ENCODE results near the gene ACIN1. TPM values are rescaled to one million over a fixed set of nuclear protein-coding genes. Genes with fewer than 3 reads are reported as not detected.

The ACIN1 gene
- total and polyA plus RNA-seq, 2 experiments from 2014 or later: 76.1 to 172 TPM

DNA sequence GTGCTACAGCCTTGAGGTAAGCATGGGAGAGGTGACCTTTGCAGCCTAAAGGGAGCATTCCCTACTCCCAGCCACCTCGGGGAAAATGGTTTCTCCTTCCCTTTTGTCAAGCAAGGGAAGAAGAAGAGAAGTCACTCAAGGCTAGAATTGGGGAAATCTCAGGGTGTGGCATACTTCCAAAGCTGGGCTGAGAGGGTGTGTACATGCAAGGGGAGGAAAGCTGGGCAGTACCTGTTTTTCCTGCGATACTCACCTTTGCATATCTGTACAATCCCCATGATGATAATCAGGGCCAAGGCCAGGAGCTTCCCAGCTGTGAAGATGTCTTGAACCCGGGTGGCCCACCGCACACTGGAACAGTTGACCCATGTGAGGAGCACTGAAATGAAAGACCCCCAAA is 47.9 kb upstream of the ACIN1 start:
- H3K4me1 Mint-ChIP-seq: peaks cover 7% of the 10 kb centered on the region
- Histone ChIP-seq H4K20me1 (replicated peaks; ENCODE audit: insufficient read depth) (peaks cover 3% of the 10 kb centered on the region; the same call in 1 of the 2 replicates), H2AFZ (no peak overlapping the region), H3F3A (replicated peaks; ENCODE audit: low read depth) (0 out of 2 replicates have a peak, but pooled peaks cover 3% of the 10 kb centered on the region), H3K4me3 (no peak overlapping the region), H3K4me2 (no peak overlapping the region), H3K79me2 (replicated peaks; ENCODE audit: insufficient read depth) (no peaks in the 10 kb centered on the region), H3K9me2 (ENCODE audit: insufficient read depth) (peaks cover 6% of the 10 kb centered on the region; the same call in 1 of the 2 replicates), H3K4me1 (ENCODE audit: insufficient read depth) (no peaks in the 10 kb centered on the region), H3K36me3 (ENCODE audit: insufficient read depth) (peaks cover 33% of the 10 kb centered on the region), H3K27ac (ENCODE audit: low read depth) (no peak overlapping the region), H3K27me3 (ENCODE audit: insufficient read depth) (no peaks in the 10 kb centered on the region)
- ATAC-seq: no peak
- TF ChIP-seq EZH2 (IDR thresholded peaks at IDR 0.05; ENCODE audit: low read depth, unreplicated experiment) (no peak), ZNF114 (CRISPR knock-in tag; IDR thresholded peaks at IDR 0.05) (no peak), STAT1 (IDR thresholded peaks at IDR 0.05; ENCODE audit: unreplicated experiment) (no peak), JUNB (IDR thresholded peaks at IDR 0.05; ENCODE audit: unreplicated experiment) (no peak), ZNF331 (CRISPR knock-in tag; IDR thresholded peaks at IDR 0.05; ENCODE audit: low read depth) (no peak), NANOG (IDR thresholded peaks at IDR 0.05; ENCODE audit: borderline replicate concordance) (no peak)
- H3K27ac Mint-ChIP-seq: no peak overlapping the region
- H3K9me3 Mint-ChIP-seq: no peaks in the 10 kb centered on the region
- H3K27me3 Mint-ChIP-seq (ENCODE audit: insufficient read depth, low read depth, poor library complexity): peaks cover 2% of the 10 kb centered on the region
- no peak for DNase-seq (ENCODE audit: low spot score)
- H3K4me3 Mint-ChIP-seq: no peak overlapping the region
- peaks cover 64% of the 10 kb centered on the region for H3K36me3 Mint-ChIP-seq (ENCODE audit: low read depth)

DNA sequence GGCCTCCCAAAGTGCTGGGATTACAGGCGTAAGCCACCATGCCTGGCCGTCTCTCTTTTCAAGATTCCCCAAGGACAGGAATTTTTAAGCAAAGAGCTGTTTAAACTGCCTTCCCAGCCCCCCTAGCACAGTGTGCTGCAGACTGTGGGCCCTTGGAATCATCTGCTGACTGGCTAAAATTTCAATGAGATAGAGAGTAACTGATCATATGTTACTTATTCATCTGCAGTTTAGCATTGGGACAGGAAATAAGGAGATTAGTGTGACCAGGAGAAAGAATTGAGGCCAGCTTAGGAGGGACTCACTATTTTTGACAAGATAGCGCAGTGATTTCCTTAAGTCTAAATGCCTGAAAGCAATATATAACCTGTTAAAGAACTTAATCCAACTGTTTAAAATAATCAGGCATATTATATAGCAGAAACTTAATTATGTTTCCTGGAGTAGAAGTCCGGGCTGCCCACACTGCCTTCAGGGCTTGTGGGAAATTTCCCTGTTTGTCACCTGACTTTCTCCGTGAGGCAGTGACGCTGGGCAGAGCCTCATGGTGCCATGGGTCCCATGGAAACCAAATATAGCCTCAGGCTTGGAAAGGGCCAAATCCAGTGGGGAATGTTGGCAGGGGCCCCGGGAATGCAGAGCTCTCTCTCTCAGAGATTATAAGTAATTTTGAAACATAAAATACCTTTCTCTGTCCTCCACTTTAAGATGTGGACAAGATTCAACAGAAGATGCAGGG is 46.9 kb upstream of the ACIN1 start:
- peaks cover 29% of the 10 kb centered on the region for H3K36me3 ChIP-seq (ENCODE audit: insufficient read depth)
- peak overlapping the region; percentile 50; the same call in 1 of the 2 replicates for H3K27ac ChIP-seq (ENCODE audit: low read depth)
- no peak overlapping the region for H3K4me3 ChIP-seq
- 0 out of 2 replicates have a peak, but pooled peaks cover 3% of the 10 kb centered on the region for H3F3A ChIP-seq (replicated peaks; ENCODE audit: low read depth)
- Mint-ChIP-seq H3K36me3 (ENCODE audit: low read depth) (peaks cover 64% of the 10 kb centered on the region), H3K4me1 (peaks cover 4% of the 10 kb centered on the region), H3K27ac (peak overlapping the region; percentile 44; the same call in 1 of the 2 replicates), H3K9me3 (no peaks in the 10 kb centered on the region), H3K27me3 (ENCODE audit: insufficient read depth, low read depth, poor library complexity) (peaks cover 3% of the 10 kb centered on the region), H3K4me3 (no peak overlapping the region)
- DNase-seq (ENCODE audit: low spot score) (no peak), ATAC-seq (no peak)
- peaks cover 3% of the 10 kb centered on the region; the same call in 1 of the 2 replicates for H4K20me1 ChIP-seq (replicated peaks; ENCODE audit: insufficient read depth)
- H3K4me2 ChIP-seq: no peak overlapping the region
- no peak overlapping the region for H2AFZ ChIP-seq
- no peaks in the 10 kb centered on the region for H3K4me1 ChIP-seq (ENCODE audit: insufficient read depth)
- H3K79me2 ChIP-seq (replicated peaks; ENCODE audit: insufficient read depth): no peaks in the 10 kb centered on the region
- no peaks in the 10 kb centered on the region for H3K27me3 ChIP-seq (ENCODE audit: insufficient read depth)
- H3K9me2 ChIP-seq (ENCODE audit: insufficient read depth): no peaks in the 10 kb centered on the region
- no peak for TF ChIP-seq EZH2 (IDR thresholded peaks at IDR 0.05; ENCODE audit: low read depth, unreplicated experiment)
- no peak for TF ChIP-seq JUNB (IDR thresholded peaks at IDR 0.05; ENCODE audit: unreplicated experiment)
- TF ChIP-seq, protein P1, sequence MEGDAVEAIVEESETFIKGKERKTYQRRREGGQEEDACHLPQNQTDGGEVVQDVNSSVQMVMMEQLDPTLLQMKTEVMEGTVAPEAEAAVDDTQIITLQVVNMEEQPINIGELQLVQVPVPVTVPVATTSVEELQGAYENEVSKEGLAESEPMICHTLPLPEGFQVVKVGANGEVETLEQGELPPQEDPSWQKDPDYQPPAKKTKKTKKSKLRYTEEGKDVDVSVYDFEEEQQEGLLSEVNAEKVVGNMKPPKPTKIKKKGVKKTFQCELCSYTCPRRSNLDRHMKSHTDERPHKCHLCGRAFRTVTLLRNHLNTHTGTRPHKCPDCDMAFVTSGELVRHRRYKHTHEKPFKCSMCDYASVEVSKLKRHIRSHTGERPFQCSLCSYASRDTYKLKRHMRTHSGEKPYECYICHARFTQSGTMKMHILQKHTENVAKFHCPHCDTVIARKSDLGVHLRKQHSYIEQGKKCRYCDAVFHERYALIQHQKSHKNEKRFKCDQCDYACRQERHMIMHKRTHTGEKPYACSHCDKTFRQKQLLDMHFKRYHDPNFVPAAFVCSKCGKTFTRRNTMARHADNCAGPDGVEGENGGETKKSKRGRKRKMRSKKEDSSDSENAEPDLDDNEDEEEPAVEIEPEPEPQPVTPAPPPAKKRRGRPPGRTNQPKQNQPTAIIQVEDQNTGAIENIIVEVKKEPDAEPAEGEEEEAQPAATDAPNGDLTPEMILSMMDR (conservative IDR thresholded peaks at IDR 0.05; ENCODE audit: low read depth in 2 of 2): no peak
- TF ChIP-seq ZNF114 (CRISPR knock-in tag; IDR thresholded peaks at IDR 0.05): no peak
- TF ChIP-seq CREB1 (CRISPR knock-in tag; IDR thresholded peaks at IDR 0.05; ENCODE audit: low read depth): no peak
- TF ChIP-seq ZNF331 (CRISPR knock-in tag; IDR thresholded peaks at IDR 0.05; ENCODE audit: low read depth): no peak
- TF ChIP-seq, protein P2, sequence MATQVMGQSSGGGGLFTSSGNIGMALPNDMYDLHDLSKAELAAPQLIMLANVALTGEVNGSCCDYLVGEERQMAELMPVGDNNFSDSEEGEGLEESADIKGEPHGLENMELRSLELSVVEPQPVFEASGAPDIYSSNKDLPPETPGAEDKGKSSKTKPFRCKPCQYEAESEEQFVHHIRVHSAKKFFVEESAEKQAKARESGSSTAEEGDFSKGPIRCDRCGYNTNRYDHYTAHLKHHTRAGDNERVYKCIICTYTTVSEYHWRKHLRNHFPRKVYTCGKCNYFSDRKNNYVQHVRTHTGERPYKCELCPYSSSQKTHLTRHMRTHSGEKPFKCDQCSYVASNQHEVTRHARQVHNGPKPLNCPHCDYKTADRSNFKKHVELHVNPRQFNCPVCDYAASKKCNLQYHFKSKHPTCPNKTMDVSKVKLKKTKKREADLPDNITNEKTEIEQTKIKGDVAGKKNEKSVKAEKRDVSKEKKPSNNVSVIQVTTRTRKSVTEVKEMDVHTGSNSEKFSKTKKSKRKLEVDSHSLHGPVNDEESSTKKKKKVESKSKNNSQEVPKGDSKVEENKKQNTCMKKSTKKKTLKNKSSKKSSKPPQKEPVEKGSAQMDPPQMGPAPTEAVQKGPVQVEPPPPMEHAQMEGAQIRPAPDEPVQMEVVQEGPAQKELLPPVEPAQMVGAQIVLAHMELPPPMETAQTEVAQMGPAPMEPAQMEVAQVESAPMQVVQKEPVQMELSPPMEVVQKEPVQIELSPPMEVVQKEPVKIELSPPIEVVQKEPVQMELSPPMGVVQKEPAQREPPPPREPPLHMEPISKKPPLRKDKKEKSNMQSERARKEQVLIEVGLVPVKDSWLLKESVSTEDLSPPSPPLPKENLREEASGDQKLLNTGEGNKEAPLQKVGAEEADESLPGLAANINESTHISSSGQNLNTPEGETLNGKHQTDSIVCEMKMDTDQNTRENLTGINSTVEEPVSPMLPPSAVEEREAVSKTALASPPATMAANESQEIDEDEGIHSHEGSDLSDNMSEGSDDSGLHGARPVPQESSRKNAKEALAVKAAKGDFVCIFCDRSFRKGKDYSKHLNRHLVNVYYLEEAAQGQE (IDR thresholded peaks at IDR 0.05; ENCODE audit: unreplicated experiment): no peak
- no peak for TF ChIP-seq NANOG (IDR thresholded peaks at IDR 0.05; ENCODE audit: borderline replicate concordance)
- TF ChIP-seq, protein P3, sequence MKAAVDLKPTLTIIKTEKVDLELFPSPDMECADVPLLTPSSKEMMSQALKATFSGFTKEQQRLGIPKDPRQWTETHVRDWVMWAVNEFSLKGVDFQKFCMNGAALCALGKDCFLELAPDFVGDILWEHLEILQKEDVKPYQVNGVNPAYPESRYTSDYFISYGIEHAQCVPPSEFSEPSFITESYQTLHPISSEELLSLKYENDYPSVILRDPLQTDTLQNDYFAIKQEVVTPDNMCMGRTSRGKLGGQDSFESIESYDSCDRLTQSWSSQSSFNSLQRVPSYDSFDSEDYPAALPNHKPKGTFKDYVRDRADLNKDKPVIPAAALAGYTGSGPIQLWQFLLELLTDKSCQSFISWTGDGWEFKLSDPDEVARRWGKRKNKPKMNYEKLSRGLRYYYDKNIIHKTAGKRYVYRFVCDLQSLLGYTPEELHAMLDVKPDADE (IDR thresholded peaks at IDR 0.05): no peak
- TF ChIP-seq POLR2AphosphoS5 (IDR thresholded peaks at IDR 0.05; ENCODE audit: low read depth): no peak

All from GM23338 (cell line).